NOMO-1 treated with dmso at 0.1 percent for 144 hours (cell line): ENCODE data around the gene GPSM1.

Experiments
- DNase-seq: peaks from one replicate; lab custom pipeline; 2025; ENCODE audit not compliant: unreplicated experiment; lab: John Stamatoyannopoulos, UW

The GPSM1 gene

DNA sequence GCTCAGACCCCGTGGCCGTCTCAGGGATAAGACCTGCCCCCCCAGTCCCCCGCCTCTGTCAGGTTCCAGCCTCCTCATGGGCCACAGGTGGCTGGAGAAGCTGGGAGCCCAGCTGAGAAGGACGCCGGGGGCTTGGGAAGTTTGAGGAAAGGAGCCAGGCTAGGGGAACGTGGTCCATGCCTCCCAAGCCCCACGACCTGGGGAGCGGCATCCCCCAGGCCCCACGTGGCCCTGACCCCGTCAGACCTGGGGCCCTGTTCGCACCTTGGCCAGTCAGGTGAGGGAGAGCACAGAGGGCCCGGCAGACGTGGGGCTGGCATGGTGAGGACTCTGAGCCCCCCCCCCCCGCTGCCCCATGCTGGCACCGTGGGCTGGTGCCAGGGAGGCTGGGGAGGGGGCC is 3.7 kb downstream of the GPSM1 start:
- DNase-seq, result no peak

GRCh38 chr9:136331556-136332481 is 4.5 kb downstream of the GPSM1 start:
- no peak for DNase-seq

DNA sequence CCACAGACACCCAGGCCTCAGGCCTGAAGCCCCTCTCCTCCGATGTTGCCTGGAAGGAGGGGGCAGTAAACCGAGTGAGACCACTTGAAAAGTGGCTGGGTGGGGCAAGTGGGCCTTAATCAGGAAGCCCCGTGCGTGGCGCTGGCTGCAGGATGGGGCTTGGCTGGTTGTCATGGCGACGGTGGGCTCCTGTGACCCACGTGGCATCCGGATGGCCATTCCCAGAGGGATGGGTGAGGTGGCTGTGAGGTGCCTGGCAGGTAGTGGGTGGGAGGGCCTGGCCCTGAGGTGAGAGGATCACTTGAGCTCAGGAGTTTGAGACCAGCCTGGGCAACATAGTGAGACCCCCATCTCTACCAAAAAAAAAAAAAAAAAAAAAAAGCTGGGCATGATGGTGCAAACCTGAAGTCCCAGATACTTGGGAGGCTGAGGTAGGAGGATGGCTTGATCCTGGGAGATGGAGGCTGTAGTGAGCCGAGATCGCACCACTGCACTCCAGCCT is 5.2 kb downstream of the GPSM1 start:
- no peak for DNase-seq

- DNase-seq, result no peak
Measured at GRCh38 chr9:136333045-136333444, 5.7 kb downstream of the GPSM1 start.

GRCh38 chr9:136333486-136333885 is 6.1 kb downstream of the GPSM1 start:
- no peak for DNase-seq

DNA sequence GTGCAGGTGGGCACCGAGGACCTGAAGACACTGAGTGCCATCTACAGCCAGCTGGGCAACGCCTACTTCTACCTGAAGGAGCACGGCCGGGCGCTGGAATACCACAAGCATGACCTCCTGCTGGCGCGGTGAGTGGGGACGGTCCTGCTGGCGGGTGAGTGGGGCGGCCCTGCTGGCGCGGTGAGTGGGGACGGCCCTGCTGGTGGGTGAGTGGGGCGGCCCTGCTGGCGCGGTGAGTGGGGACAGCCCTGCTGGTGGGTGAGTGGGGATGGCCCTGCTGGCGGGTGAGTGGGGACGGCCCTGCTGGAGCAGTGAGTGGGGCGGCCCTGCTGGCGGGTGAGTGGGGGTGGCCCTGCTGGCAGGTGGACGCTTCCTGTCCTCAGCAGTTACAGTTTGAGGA is 7.2 kb downstream of the GPSM1 start:
- no peak for DNase-seq

DNA sequence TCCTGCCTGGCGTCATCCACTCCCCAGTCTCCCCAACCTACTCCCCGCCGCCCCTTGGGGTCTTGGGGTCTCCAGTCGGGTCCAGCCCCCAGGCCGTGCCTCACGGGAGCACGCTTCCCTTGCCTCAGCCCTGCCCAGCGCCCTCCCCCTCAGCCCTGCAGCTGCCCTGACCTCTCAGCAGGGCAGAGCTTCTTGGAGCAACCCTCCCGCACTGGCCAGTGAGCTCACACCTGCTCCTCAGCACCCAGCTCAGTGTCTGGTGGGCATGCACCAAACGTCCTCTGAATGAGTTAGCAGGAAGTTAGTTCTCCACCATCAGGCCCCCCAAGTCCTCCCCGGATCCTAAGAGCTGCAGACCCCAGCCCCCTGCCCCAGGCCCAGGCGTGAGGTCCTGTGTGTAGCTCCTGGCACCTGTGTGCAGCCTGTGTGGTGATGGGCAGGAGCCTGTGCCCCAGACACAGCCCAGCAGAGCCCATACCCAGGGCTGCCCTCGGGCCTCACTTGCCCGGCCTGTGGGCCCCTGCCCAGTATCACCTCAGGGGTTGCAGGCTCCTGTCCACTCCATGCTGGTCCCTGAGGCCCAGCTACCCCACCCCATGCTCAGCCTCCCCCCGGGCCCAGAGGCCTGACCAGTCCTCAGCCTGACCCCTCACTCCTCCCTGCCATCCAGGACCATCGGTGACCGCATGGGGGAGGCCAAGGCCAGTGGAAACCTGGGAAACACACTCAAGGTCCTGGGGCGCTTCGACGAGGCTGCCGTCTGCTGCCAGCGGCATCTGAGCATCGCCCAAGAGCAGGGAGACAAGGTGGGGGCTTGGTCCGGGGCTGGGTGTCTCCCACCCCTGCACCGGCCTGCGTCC is 8.2 kb downstream of the GPSM1 start:
- DNase-seq, result no peak

- DNase-seq, result no peak
Measured at GRCh38 chr9:136336156-136336870, 9.0 kb downstream of the GPSM1 start.

GRCh38 chr9:136336881-136337280 is 9.5 kb downstream of the GPSM1 start:
- no peak for DNase-seq

DNA sequence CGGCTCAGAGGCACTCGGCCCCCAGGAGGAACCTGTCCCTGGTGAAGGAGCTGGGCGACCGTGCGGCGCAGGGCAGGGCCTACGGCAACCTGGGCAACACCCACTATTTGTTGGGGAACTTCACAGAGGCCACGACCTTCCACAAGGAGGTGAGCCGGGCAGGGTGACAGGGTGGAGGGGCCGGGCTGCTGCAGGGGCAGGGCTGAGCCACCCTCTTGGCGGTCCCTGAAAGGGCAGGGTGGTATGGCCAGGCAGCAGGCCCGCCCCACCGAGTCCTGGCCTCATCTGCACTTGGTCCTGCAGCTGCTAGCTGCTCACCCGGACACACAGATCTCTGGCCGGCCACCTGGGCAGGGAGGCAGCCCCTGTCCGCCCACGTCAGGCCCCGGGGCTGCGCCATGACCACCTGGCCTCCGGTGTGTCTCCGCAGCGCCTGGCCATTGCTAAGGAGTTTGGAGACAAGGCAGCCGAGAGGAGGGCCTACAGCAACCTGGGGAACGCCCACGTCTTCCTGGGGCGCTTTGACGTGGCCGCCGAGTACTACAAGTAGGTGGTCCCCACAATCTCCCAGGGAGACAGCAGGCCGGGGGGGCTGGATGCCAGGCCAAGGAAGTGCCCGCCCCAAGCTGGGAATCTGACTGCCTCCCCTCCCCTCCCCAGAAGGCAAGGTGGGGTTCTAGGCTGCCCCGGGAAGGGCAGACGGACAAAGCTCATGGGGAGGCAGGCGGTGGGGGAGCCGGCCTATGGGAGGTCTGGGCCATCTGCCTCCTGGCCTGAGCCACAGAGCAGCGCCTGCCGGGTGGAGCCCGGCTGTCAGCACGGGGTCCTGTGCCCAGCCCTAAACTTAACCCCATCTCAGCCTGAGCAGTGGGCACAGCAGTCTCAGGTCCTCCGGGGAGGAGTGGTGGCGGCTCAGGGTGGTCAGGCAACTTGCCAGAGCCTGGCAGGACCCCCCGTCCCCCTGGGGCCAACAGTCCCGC is 10.4 kb downstream of the GPSM1 start:
- no peak for DNase-seq

DNA sequence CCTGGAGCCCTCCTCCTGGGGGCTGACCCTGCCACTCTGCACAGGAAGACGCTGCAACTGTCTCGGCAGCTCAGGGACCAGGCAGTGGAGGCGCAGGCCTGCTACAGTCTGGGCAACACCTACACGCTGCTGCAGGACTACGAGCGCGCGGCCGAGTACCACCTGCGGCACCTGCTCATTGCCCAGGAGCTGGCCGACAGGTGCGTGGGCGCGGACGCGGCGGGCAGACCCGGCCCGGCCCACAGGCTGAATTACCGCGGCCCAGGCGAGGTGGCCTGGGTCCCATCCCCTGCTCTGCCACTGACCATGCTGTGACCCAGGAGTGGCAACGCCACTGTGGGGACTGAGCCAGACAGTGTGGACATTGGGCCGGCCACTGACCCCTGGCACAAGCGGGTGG is 11.2 kb downstream of the GPSM1 start:
- no peak for DNase-seq

- DNase-seq, result peak; percentile 69
Measured at GRCh38 chr9:136339173-136339957, 12.0 kb downstream of the GPSM1 start.

DNA sequence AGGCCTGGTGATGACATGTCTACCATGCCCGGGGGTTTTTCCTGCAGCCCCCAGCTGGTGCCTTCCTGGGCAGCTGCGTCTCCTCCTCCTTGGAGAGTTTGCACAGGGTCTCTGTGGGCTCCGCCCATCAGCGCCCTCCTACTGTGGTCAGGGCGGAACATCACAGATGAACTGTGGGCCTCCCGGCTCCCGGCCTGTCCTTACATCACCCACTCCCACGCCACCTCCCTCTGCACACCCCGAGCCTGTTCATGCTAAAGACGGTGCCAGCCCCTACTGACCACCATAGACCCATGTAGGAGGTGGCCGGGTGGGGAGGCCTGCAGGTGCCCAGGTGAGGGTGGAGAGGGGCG is 12.6 kb downstream of the GPSM1 start:
- DNase-seq, result no peak

- DNase-seq, result no peak
Measured at GRCh38 chr9:136340356-136341041, 13.2 kb downstream of the GPSM1 start.

DNA sequence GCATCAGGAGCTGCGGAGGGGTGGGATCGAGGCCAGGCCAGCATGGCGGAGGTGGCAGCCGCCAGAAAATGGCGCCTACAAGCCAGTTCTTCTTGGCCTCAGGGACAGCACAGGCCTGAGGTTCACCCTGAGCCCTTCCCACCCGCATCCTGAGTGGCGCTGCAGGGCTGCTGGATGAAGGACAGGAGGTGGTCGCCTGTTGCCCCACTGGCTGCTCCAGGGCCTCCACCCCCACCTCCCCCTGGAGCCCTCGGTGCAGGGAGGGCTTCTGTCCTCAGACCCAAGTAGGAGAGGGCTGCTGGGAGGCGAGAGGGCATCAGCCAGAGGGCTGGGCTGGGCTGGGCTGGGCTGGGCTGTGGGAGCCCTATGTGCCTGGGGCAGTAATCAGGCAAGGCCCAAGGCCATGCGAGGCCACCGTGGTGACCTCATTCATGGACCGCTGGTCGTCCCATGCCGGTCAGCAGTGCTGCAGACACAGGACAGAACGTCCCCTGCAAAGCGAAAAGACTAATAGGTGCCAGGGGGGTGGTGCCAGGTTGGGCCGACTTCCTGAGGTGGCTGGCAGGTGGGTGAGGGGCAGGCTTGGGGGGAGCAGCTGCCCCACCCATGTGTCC is 13.8 kb downstream of the GPSM1 start:
- no peak for DNase-seq

- DNase-seq, result no peak
Measured at GRCh38 chr9:136341769-136342168, 14.4 kb downstream of the GPSM1 start.

- peak; percentile 40 for DNase-seq
Measured at GRCh38 chr9:136342181-136343120, 15.1 kb downstream of the GPSM1 start.
